Central memory CD4-positive, alpha-beta T cell (primary cell): ENCODE measurements around the gene SEPSECS.

Experiments used
- DNase-seq: peaks from one replicate; pipeline ENCODE4 v3.0.0; 2022
- total RNA-seq, 3 experiments: gene quantifications; one replicate each; lab custom pipeline; 2026; lab: John Stamatoyannopoulos, UW

The SEPSECS gene
- total RNA-seq, result 16.6 to 65.2 (median 45.8) reads per million in 3 experiments

DNA sequence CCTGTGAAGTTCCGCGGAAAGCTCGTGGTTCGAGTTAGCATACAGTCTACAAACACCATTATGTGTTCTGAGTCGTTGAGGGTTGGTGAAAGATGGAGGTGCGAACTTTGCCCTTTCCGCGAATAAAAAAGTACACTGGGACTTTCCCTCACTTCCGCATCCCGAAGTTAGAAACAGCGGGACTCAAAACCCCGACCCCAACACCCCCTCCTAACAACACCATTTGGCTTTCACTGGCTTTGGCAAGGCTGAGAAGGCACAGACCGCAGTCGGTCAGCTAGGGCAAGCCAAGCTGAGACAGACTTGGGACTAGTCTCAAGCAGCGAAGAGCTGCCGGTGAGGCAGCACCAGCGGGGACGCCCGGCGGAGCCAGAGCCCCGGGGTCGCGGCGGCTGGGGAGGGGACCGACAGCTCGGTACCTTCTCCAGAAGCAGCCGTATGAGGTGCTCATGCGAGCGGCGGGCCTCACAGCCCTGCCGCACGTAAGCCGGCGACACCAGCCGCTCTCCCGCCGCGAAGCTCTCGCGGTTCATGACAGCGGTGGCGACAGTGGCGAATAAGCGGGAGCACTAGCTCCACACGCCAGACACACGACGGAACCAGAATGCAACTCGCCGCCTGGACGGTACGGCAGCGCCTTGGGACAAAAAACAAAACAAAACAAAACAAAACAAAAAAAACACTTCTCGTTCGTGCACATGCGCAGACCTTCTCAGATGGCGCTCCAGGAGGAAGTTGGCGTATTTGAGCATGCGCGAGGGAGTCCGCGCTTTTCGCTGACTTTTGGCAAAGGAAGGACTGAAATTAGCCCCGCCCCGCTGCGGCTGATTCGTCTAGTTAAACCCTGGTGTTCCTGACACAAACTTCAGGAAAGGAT, at the start of gene SEPSECS:
Gene SEPSECS, minus strand, starts transcription at position 613 of the 877 bp plus-strand sequence. Its CDS starts 80 bp downstream, at position 533.
- peak; percentile 96 for DNase-seq

DNA sequence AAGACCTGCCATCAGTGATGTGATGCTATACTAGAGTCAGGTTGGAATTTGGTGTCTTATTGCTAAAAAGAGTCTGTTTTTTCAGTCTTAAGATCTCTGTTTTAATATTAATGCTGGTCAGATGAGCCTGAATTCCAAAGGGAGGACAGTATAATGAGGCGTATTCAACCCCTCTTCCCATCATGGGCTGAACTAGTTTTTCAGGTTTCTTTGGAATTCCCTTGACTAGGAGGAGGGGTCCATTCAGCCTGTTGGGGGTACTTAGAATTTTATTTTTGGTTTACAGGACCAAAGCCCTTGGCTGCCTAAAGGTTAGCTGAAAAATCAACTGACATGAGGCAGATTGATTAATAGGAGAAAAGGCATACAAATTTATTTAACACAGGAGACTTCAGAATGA, 49.5 kb upstream of the SEPSECS start:
- DNase-seq, result no peak

DNA sequence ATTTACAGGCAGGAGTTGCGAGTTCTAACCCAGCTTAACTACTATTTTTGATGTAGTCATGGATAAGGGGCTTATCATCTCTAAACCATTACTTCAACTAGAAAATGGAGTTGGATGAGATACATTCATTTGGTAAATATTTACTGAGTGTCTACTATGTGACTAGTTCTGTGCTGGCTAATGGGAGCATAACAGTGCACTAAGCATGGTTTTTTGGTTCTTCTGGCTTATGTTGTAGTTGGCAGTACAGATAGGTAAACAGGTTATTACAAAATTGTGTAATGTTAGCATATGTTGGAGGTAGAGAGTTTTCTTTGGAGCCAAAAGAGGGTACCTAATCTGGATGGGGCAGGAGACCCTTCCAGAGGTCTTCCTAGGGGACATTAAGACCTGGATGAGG, 47.7 kb upstream of the SEPSECS start:
- no peak for DNase-seq

DNA sequence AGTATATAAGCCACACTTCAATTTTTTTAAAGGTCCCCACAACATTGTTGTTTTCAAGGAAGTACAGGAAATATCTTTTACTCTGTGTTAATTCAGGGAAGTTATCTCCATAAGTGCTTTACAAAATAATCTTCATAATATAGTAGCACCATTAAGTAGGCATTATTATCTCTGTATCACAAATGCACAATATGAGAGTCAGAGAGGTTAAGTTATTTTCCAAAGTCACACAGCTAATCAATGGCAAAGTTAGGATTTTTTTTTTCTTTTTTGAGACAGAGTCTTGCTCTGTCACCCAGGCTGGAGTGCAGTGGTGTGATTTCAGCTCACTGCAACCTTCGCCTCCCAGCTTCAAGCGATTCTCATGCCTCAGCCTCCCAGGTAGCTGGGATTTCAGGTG, 38.5 kb upstream of the SEPSECS start:
- no peak for DNase-seq

DNA sequence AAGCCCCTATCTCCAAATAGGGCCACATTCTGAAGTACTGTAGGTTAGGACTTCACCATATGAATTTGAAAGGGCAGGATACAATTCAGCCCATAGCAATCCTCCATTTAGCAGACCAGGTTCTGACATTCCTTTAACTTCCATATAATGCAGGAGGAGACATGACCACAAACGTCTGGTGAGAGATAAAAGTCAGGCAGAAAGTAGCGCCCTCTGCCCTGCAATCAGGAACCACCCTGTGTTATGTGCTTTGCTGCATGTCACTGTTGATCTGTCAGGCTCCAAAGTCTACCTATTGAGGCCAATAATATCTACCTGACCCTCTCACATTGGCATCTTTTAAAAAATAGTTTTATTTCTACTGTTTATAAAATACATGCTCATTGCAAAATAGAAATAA, 30.2 kb upstream of the SEPSECS start:
- no peak for DNase-seq

DNA sequence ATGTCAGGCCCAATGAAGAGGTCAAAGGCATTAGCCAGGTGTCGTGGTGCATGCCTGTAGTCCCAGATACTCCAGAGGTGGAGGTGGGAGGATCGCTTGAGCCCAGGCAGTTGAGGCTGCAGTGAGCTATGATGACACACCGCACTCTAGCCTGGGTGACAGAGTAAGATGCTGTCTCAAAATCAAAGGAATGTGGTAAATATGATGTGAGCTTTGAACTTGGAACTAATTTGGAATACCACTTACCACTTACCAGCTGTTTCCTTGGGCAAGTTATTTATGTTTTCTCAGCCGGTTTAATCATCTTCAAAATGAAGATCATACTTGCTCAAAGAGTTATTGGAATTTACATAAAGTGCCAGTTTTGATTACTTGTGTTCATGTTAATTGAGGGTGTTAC, 23.8 kb upstream of the SEPSECS start:
- no peak for DNase-seq

DNA sequence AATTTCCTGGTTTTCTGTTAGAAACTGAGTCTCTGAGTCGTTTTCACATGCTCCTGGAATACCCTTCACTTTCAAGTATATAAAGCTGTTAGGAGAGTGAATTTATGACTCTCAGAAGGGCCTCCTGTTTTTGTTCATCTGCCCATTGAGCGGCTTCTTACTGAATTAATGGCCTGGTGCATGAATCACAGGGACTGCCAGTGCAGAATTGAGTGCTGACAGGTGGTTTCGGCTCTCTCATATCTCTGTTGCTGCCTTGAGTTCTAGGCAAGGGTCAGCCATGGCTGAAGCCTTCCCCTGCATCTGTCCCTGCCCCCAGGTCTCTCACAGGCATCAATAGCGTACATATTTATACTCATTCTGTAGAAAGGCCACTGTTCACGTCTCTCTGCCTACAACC, 22.7 kb upstream of the SEPSECS start:
- DNase-seq, result no peak

DNA sequence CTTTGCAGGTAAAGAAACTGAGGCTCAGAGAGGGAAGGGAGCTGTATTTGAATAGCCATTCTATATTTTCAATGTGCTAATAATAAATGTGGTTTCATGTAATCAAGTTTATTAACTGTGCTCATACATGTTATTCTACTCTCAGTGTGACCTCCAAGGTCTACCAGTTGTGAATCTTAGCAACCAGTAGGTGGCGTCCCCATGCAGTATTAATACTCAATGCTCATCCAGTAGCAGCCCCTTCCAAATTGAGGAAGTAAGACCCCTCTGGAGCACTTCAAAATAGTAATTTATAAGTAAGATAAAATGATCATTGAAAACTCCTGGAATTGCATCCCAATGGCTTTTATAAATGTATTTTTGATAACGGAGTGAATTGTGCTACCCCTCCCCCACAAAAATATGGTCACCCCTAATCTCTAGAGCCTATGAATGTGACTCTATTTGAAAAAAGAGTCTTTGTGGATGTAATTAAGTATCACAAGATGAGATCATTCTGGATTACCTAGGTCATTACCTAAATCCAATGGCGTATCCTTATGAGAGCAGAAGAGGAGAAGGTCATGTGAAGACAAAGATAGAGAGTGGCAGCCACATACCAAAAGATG, 20.4 kb upstream of the SEPSECS start:
- peak; percentile 23 for DNase-seq

DNA sequence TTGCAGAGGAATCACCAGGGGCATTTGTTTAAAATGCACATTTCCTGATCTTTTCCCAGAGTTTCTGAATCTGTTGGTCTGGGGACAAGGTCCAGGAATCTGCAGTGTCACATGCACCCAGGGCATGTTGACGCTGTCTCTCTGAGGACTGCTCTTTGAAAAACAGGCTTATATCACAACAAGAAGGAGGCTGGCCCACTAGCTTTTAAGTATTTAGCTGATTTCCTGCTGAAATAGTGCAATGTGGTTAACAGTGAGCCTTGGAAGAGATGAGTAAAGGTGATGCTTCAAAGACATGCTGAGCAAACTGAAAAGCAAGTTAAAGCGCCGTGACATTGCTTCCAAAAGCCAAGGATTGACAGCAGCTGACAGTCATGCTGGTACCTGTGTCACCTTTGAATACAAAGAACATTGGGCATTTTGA, 18.6 kb upstream of the SEPSECS start:
- no peak for DNase-seq

DNA sequence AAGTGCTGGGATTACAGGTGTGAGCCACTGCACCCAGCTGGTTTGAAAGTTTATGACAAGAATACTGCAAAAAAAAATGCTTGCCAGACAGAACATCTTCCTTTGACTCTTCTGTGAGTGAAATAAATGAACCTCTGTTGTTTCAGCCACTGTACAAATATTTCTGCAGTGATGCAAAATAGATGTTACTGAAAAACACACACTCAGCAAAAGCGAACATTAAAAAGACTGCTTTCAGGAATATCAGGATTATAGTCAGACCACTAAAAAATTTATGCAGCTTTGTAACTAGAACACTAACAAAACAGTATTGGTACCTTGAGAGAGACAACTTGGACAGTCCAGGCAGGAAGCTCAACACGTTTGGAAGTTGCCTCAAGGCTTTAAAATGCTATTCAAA, 16.9 kb upstream of the SEPSECS start:
- DNase-seq, result no peak

DNA sequence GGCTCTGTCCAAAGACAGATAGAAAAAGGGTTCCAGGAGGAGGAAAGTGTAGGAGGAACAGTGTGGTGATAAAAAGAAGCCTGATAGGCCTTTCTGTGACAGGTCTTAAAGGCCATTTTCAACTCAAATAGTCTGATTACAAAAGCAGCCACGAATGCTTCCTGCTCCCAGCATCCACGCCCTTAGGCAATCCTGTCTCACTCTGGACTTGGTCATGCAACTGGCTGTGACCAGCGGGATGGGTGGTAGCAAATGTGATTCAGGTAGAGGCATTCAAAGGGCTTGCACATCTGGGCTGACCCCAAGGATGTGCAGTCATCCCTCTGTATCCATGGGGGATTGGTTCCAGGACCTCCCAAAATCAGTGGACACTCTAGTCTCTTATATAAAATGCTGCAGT, 14.4 kb upstream of the SEPSECS start:
- no peak for DNase-seq

DNA sequence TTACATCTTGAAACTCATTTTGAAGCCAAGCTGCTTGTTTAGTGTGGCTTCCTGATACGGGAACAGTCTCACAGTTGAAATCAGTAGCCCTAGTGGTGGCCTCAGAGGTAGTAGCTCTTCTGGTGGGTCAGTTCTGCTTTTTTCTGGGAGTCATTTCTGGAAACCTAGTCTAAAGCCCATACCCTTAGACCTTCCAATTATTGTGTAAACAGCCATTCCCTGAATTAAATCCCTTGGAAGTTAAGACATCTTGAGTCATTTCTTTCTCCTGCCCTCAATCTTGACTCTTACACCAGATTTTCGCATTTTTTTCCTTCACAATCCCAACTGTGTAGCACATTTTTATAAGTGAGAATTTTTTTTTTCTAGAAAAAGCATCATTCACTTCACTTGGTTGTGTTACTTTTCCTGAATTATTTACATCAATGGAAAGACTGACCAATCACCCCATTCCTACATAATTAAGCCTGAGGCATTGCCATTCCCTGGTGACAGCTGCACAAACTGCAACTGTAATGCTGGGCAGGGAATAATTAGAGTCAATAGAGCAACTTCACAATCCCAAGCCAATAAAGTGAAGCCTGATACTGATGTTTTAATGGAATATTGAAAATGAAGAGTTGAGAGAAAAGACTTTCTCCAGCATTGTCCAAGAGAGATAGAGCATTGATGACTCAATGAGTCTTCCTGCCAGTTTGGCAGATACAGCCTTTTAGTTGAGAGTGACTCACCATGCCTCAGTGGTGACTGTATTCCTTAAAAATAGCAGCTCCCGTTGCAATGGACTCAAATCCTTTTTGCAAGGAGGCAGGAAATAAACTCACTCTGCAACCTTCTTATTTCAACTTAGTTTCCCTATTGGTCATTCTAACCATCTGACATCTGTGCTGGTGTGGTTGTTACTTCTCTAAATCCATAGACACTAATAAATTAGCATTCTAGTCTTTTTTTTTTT, 13.0 kb upstream of the SEPSECS start:
- DNase-seq, result no peak

DNA sequence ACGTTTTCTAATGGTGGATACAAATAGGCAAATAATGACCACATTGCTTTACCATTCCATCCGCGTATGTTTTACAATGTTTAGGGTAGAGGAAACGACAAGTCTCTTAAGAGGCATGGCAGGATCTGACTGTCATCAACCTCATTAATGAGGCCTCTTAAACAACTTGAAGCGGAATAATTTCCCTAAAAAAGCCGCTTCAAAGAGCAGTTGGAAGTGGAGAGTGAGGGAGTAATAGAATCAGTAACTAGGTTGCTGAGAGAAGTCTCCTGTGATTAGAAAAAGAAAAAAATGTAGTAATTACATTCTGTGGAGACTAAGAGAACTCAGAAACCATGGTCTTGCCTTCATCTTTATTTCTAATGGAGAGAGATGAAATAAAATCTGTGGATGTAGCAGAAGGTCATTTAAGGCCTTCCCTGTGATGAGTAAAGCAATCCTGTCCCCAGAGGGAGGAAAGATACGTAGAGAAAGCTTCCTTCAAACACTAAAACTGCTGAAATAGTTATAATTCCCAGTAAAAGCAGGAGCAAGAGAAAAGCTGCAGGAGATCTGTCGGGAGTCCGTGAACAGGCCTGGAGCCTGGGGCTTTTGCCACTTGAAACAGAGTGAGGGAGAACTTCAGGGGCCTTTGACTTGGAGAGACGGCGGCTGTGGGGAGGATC, 11.1 kb upstream of the SEPSECS start:
- DNase-seq, result no peak

DNA sequence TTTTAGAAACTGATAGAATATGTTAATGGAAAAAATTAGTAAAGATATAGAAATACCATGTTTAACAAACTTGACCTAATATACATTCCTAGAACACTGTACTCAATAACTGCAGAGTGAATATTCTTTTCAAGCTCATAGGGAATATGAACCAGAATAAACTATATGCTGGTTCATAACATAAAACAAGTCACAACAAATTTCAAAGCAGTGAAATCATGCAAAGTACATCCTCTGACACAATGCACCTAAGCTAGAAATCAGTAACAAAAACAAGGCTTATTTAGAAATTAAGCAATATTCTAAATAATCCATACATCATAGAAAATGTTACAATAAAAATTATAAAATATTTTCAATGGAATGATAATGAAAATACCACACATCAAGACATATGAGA, 9.2 kb upstream of the SEPSECS start:
- DNase-seq, result no peak

DNA sequence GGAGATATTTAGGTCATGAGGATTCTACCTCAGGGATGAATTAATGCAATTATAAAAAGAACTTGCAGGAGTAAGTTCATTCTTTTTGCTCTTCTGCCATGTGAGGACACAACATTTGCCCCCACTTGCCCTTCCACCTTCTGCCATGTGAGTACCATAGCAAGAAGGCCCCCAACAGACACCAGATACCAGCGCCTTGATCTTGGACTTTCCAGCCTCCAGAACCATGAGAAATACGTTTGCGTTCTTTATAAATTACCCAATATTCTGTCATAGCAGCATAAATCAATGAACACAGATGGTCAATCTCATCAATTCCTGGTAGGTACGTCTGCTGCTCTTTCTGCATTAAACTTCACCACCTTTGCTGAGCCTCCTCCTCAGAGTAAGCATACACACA, 5.7 kb upstream of the SEPSECS start:
- no peak for DNase-seq

DNA sequence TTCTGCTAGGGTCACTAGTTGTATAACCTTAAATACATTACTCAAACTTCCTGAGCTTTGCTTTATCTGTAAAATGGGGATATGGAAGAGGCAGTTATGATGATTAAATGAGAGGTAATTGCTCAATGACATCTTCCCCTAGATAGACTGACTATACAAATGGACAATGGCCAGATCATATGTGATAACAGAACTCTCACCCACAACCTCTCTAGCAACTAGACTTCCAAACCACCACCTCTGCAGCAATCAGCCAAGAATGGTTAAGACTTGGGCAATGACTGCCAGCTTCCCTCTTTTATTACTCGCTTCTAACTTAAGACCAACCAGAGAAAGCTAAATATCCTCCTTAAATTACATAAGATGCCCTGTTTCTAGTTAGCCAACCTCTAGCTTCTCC, 2.9 kb upstream of the SEPSECS start:
- no peak for DNase-seq

DNA sequence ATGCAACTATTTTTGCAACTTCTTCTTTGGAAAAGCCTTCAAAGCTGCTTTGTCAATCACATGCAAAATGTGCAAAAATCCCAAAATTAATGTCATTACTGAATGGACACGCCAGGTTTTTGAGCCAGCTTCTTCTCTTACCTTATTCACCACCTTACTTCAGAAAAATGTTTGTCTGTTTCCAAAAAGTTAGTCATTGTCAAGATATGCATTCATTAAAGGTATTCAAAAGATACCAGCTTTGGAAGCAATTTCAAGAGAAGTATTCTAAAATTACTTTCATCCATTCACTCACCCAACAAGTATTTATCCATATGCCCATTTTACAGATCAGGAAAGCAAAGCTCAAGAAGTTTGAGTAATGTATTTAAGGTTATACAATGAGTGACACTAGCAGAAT, 2.3 kb upstream of the SEPSECS start:
- DNase-seq, result no peak

DNA sequence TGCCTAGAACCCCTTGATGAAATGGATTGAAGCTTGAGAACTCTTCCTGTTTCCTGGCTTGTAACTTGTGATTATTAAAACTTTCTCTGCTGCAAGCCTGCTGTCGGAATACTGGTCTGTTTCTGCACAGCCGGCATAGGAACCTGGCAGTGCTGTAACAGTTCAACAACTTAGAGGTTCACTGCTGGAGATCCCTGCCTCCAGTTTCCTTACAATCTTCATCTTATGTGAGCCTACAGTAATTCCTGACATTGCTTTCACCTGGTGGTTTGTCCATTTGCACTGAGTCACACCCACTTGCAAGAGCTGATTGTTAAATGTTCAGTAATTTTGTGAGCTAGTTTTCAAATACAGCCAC, 1.3 kb upstream of the SEPSECS start:
- DNase-seq, result no peak

DNA sequence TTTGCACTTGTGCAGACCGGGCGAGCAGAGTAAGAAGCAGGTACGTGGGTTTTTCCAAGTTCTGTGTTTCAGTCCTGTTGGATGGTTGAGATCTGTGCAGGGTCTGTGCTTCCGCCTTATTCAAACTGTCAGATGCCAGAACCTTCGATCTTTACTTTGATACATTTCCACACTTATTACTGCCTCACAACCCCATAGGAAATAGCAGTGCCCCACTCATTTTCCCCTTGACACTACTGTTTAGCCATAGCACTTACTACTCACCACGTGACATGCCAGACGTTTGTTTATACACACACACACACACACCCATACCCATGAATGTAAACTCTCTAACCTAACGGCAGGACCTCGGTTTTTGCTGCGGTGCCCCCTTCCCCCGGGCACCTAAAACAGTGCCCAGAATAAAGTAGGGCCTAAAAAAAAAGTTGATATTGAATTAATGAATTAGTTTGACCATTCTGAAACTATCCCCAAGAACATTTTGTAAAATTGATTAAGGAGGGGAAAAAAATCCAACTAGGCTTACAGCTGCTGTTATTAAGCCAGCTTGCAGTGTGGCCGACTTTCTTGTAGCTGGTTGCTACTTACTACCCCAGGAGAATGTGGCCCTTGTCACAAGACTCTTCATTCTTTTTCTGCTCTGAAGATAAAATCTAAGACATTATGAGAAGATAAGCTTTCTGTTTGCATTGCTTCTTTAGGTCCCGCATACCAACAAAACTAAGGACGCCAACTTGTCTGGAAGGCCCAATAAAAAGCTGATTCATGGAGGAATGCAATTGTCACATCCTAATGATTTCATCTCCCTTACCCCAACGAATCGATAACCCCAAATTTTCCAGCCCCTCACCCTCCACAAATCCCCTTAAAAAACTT, 704 bp upstream of the SEPSECS start:
- DNase-seq, result peak; percentile 3

DNA sequence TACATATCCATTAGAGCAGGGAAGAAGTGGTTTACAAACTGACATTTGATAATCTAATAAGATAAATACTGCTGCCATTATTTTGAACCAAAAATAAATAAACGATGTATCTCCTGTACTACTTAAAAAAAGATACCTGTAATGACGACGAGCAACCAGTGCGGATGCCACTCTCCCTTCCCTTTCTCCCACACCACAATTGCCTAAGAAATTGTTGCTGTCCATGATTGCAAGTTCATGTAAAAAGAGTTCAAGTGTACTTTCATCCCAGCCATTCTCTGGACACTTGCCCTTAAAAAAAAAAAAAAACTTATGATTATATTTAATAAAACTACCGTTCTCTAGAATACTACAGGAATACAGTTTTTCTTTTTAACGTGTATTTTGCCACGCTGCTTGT, 1.4 kb downstream of the SEPSECS start:
- DNase-seq, result no peak

DNA sequence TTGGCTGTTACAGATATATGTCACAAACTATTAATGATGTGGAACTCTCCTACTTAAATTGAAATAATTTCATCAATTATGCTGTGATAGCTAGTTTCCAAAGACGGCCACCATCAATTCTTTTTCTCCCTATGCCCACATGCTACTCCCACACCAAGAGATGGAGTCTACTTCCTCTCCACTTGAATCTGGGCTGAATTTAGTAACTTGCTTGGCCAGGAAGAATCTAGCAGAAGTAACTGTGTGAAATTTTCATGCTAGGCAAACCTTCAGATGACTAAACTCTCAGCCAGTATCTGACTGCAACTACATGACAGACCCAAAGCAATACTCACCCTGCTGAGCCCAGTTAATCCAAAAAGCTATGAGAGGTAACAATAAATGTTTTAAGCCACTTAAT, 3.2 kb downstream of the SEPSECS start:
- DNase-seq, result no peak

DNA sequence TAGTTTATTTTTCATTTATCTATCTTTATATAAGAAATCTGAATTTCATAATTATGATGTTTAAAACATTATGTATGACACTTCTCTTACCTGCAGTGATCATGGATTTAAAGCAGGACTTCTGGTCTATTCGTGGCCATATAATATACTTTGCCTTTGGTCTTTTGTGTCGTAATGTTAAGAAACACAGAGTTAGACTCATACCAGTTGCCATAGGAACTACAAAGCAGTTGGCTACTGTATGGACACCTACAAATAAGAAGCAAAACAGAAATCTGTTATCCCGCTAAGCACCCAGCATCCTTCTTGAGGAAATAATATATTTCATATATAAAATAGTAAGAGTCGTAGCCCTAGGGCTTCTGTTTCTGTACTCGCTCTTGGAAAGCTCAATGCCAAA, 4.3 kb downstream of the SEPSECS start:
- DNase-seq, result no peak
